Stimulated activated naive CD8-positive, alpha-beta T cell treated with anti-CD3 and anti-CD28 coated beads, Interleukin-15, Interleukin-2, amounts not matched to agents 100 ng/mL and 50 ng/mL, for 24 hours (primary cell): ENCODE results near the gene CCDC121.
A peak's percentile ranks its signal among the peaks of the same experiment; 100 is the strongest.

Experiments used
- H3K27ac Mint-ChIP-seq: one replicate; pipeline ENCODE4 v1.8.0; 2021; ENCODE audit warnings: mild to moderate bottlenecking, mixed read lengths
- H3K27me3 Mint-ChIP-seq: one replicate; pipeline ENCODE4 v1.8.0; 2021; ENCODE audit warnings: mixed read lengths
- H3K36me3 Mint-ChIP-seq: one replicate; pipeline ENCODE4 v1.8.0; 2021; ENCODE audit warnings: low read depth, mixed read lengths
- H3K4me1 Mint-ChIP-seq: one replicate; pipeline ENCODE4 v1.8.0; 2021; ENCODE audit warnings: low read depth, mixed read lengths
- H3K4me3 Mint-ChIP-seq: one replicate; pipeline ENCODE4 v1.8.0; 2021; ENCODE audit warnings: mild to moderate bottlenecking, mixed read lengths
- H3K9me3 Mint-ChIP-seq: one replicate; pipeline ENCODE4 v1.8.0; 2021; ENCODE audit warnings: mixed read lengths

The CCDC121 gene, protein sequence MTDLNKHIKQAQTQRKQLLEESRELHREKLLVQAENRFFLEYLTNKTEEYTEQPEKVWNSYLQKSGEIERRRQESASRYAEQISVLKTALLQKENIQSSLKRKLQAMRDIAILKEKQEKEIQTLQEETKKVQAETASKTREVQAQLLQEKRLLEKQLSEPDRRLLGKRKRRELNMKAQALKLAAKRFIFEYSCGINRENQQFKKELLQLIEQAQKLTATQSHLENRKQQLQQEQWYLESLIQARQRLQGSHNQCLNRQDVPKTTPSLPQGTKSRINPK

DNA sequence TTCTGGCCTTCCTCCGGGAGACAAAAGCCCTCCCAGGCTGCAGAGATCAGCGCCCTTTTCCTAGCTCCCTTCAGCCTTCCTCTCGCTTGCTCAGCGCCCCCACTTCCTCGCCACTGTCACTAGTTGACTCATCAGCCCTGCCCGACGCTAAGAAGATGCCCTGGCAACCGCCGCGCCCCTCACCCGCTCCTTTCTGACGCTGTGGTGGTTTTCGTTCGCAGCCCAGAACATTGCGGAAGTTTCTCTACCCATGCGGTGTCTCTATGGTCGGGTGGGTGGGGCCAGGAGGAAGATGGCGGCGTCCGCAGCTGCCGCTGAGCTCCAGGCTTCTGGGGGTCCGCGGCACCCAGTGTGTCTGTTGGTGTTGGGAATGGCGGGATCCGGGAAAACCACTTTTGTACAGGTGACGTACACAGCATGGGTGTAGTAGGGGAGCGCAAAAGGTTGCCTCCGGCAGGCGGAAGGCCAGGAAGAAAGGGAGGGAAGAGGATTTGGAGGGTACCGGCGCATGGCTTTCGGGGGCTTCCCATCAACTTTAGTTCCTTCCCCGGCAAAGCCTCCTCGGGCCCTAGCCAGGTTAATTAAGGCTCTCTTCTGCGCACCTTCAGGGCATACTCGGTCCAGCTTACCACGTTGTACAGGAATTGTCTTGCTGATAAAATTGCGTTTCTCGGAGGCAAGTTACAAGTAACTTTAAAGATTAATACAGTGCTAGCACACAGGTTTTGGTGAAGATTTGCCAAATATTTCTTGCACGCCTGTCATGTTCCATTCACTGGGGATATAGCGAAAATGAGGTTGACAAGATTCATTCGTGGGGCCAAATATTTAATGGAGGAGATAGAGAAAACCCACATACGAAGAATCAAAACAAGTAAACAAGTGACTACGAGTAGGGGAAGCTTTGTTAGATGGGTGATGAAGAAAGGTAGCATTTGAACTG, at the start of gene CCDC121, which contains the start of gene GPN1:
Gene CCDC121 (minus strand): TSS at position 246 of the 943 bp plus-strand sequence. CDS start 1,213 bp downstream, outside the sequence.
Gene GPN1 (plus strand): TSS at position 284 of the 943 bp plus-strand sequence. CDS start 9 bp downstream, at position 293.
- peaks cover 47% of the 10 kb centered on the region for H3K36me3 Mint-ChIP-seq
- peaks cover 9% of the 10 kb centered on the region for H3K4me1 Mint-ChIP-seq
- no peak within 1 kb of the TSS for H3K27ac Mint-ChIP-seq
- H3K27me3 Mint-ChIP-seq, result no peaks in the 10 kb centered on the region
- H3K9me3 Mint-ChIP-seq, result no peaks in the 10 kb centered on the region
- H3K4me3 Mint-ChIP-seq, result no peak within 1 kb of the TSS

DNA sequence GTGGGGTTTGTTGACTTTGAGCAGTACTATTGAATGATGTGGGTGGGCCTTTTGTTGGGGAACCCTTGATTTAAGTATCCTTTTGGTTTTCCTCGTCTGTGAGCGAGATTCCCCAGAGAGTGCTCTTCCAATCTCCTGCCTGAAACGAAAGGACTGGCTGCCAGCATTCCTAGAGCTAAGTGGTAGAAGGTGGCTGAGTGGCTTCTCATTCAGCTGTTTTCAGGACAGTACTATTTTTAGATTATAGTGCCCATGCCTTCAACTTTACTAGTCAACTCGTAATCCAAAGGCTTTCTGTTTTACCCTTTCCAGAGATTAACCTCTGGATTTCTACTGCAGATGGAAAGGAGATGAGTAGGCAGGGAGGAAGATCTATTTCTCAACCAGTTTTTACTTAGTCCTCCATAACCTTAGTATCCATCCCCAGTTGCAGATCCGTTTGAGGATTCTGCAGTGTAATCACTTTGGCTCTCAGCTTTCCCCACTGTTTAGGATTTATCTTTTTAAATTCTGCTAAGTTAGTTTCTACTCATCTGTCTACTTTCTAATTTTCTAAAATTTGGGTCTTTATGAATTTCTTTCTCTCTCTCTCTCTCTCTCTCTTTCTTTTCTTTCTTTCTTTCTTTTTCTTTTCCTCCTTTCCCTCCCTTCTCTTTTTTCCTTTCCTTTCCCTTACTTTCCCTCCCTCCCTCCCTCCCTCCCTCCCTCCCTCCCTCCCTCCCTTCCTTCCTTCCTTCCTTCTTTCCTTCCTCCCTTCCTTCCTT, 44.1 kb upstream of the CCDC121 start:
- no peak overlapping the region for H3K4me3 Mint-ChIP-seq
- no peak overlapping the region for H3K27ac Mint-ChIP-seq
- no peaks in the 10 kb centered on the region for H3K27me3 Mint-ChIP-seq
- H3K4me1 Mint-ChIP-seq, result peaks cover 9% of the 10 kb centered on the region
- H3K9me3 Mint-ChIP-seq, result no peaks in the 10 kb centered on the region
- H3K36me3 Mint-ChIP-seq, result peaks cover 51% of the 10 kb centered on the region

DNA sequence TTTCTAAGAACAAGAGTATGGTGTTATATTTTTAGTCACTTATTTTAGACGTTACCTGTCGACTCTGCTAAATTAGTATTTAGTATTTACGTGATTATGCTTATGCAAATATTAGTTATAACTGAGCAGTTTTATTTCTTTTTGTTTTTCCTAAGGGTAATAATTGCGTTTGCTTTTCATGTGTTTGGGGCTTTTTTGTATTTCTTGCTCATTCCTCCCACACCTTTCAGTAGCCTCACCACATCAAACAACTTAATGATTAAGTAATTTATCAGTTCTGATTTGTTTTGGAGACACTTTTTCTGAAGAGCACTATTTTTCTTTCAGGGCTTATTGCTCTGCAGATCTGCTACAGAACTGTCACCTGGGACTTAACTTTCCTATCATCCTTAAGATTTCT, 42.4 kb upstream of the CCDC121 start:
- H3K27me3 Mint-ChIP-seq, result no peaks in the 10 kb centered on the region
- peaks cover 19% of the 10 kb centered on the region for H3K4me1 Mint-ChIP-seq
- peaks cover 55% of the 10 kb centered on the region for H3K36me3 Mint-ChIP-seq
- no peak overlapping the region for H3K27ac Mint-ChIP-seq
- no peaks in the 10 kb centered on the region for H3K9me3 Mint-ChIP-seq
- no peak overlapping the region for H3K4me3 Mint-ChIP-seq

DNA sequence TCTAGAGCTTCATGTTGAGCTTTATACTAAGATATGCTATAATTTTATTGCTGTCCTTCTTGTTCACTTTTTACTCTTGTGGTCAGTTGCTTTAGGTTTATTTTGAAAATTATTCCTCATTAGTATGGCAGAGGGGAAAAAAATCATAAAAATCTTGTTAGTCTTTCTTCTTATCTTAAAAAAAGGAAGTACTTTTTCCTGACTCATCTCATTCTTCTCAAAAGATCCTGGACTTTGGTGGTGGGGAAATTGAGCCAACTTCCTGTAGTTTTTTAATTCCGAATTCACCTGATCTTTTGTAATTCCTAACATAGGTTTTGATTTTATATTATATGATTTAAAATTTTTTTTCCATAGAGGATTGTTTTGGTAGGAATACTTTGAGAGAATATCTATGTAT, 38.6 kb upstream of the CCDC121 start:
- H3K4me1 Mint-ChIP-seq, result peaks cover 48% of the 10 kb centered on the region
- no peak overlapping the region for H3K4me3 Mint-ChIP-seq
- H3K9me3 Mint-ChIP-seq, result no peaks in the 10 kb centered on the region
- H3K36me3 Mint-ChIP-seq, result peaks cover 41% of the 10 kb centered on the region
- H3K27me3 Mint-ChIP-seq, result no peaks in the 10 kb centered on the region
- H3K27ac Mint-ChIP-seq, result no peak overlapping the region

DNA sequence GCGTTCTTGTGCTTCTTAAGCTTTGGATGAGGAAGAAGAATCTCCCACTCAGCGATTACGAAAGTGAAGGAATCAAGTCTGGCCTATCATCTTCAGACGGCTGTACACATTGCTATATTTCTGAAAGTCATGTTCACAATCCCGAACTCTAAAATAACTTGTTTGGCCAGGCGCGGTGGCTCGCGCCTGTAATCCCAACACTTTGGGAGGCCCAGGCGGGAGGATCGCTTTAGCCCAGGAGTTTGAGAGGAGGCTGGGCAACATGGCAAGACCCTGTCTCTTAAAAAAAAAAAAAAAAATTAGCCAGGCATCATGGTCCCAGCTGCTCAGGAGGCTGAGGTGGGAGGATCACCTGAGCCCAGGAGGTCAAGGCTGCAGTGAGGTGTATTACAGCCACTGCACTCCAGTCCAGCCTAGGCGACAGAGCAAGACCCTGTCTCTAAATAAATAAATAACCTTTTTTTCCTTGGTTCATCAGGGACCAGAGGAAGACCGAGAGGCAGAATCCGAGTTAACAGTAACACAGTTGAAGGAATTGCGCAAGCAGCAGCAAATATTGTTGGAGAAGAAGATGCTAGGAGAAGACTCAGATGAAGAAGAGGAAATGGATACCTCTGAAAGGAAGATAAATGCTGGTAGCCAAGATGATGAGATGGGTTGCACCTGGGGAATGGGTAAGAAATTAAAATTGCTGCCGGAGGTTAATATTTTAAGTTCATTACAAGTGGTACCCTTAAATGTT, 36.0 kb upstream of the CCDC121 start:
- Mint-ChIP-seq H3K27ac (peak overlapping the region; percentile 78), H3K27me3 (no peaks in the 10 kb centered on the region), H3K36me3 (peaks cover 46% of the 10 kb centered on the region), H3K9me3 (no peaks in the 10 kb centered on the region), H3K4me1 (peaks cover 51% of the 10 kb centered on the region), H3K4me3 (peak overlapping the region; percentile 99)

DNA sequence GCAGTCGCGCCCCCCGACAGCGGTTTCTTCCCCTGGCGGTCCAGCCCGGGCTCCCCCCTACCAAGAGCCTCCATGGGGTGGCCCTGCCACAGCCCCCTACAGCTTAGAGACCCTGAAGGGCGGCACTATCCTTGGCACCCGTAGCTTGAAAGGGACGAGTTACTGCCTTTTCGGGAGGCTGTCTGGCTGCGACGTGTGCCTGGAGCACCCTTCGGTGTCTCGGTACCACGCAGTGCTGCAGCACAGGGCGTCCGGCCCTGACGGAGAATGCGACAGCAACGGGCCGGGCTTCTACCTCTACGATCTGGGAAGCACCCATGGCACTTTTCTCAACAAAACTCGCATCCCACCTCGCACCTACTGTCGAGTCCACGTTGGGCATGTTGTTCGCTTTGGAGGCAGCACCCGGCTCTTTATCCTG, 35.4 kb upstream of the CCDC121 start:
- peak overlapping the region; percentile 99 for H3K4me3 Mint-ChIP-seq
- no peaks in the 10 kb centered on the region for H3K27me3 Mint-ChIP-seq
- H3K27ac Mint-ChIP-seq, result peak overlapping the region; percentile 99
- H3K4me1 Mint-ChIP-seq, result peaks cover 54% of the 10 kb centered on the region
- peaks cover 49% of the 10 kb centered on the region for H3K36me3 Mint-ChIP-seq
- no peaks in the 10 kb centered on the region for H3K9me3 Mint-ChIP-seq

DNA sequence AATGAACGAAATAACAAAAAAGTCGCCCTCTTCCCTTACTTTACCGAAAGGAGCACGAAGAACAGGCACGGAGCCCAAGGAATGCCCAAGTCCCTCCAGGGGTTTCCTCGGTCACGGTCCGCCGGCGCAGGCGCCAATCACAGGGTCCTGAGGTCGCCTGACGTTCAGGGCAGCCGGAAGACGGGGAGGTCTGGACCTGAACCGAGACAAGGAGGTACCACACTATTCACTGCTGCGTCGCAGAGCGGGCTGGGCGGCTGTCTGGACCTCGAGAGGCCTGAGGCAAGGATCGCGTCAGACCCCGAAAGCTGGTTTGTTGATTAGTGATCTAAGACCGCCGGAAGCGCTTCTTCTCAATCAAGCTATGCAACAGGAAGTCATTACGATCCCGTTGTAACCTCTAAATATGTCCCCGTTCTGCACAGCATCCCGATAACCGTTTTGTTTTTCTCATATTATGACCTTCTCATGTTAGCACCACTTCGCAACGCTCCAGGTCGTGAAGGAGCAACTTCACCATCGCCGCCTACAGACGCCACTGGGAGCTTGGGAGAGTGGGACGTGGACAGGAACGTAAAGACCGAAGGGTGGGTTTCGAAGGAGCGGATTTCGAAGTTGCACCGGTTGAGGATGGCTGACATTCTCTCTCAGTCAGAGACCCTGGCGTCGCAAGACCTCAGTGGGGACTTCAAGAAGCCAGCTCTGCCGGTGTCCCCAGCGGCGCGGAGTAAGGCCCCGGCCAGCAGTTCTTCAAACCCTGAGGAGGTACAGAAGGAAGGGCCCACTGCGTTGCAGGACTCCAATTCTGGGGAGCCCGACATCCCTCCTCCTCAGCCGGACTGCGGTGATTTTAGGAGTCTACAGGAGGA, 34.7 kb upstream of the CCDC121 start, which contains the start of the genes SLC4A1AP and SUPT7L:
Gene SLC4A1AP (plus strand): TSS at position 605 of the 869 bp plus-strand sequence. CDS start 26 bp downstream, at position 631.
Gene SUPT7L (minus strand): TSS at position 330 of the 869 bp plus-strand sequence. CDS start 1,422 bp downstream, outside the sequence.
- peaks cover 46% of the 10 kb centered on the region for H3K36me3 Mint-ChIP-seq
- H3K4me1 Mint-ChIP-seq, result peaks cover 54% of the 10 kb centered on the region
- peak within 1 kb of the TSS; percentile 99 for H3K27ac Mint-ChIP-seq
- peak within 1 kb of the TSS; percentile 99 for H3K4me3 Mint-ChIP-seq
- no peaks in the 10 kb centered on the region for H3K27me3 Mint-ChIP-seq
- H3K9me3 Mint-ChIP-seq, result no peaks in the 10 kb centered on the region

DNA sequence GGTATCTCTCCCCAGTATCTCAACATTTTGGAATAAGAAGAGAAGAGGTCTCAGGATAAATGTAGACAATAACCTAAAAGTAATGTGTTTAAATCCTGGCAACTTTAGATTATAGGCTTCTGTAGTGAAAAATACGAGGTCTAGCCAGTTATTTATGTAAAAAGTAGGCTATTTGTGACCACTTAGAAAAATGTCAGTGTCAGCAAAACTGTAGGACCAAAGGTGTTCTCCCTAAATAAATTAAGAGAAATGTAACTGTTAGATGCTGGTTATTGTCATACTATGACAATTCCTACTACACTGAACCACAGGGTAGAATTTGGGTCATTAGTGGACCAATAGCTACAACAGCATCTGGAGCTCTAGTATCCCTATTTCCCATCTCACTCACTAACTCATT, 32.6 kb upstream of the CCDC121 start:
- H3K4me3 Mint-ChIP-seq, result peak overlapping the region; percentile 28

DNA sequence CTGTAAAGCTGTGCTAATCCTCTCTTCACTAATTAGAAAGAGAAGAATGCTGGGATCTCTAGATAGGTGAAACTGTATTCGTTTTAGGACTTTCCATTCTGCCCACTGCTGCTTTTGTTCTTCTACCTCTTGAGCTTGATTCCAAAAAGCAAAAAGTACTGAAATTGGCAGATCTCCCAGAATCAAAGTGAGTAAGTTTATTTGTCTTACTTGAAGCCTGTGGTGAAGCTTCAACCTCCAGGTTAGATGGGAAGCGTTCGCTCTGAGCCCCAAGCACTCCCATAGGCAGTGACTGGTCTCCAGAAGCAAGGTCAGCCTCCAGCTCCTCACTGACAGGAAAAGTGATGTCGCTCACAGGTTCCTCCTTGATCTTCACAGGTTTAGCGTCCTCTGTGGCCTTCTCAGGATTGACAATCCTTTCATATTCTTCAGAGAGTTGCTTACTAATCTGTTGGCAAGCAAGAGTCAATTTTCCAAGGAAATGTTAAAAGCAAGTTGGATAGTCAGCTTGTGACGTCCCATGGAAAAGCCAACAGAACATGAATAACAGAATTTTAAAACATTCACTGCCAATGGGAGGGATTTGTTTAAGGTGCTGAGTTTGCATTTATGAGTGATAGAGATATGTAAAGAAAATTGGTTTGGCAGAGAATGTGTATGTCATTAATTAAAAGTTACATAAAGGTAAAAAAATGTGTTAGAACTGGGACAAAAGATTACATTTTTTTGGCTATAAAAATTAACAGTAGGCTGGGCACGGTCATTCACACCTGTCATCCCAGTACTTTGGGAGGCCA, 26.5 kb upstream of the CCDC121 start:
- H3K36me3 Mint-ChIP-seq, result peaks cover 68% of the 10 kb centered on the region
- no peak overlapping the region for H3K4me3 Mint-ChIP-seq
- peaks cover 27% of the 10 kb centered on the region for H3K4me1 Mint-ChIP-seq
- no peaks in the 10 kb centered on the region for H3K9me3 Mint-ChIP-seq
- no peak overlapping the region for H3K27ac Mint-ChIP-seq
- no peaks in the 10 kb centered on the region for H3K27me3 Mint-ChIP-seq

More for the DNA sequence above, 32.6 kb upstream of the CCDC121 start:
- peaks cover 46% of the 10 kb centered on the region for H3K4me1 Mint-ChIP-seq
- H3K36me3 Mint-ChIP-seq, result peaks cover 45% of the 10 kb centered on the region
- no peak overlapping the region for H3K27ac Mint-ChIP-seq
- H3K27me3 Mint-ChIP-seq, result no peaks in the 10 kb centered on the region
- H3K9me3 Mint-ChIP-seq, result no peaks in the 10 kb centered on the region

DNA sequence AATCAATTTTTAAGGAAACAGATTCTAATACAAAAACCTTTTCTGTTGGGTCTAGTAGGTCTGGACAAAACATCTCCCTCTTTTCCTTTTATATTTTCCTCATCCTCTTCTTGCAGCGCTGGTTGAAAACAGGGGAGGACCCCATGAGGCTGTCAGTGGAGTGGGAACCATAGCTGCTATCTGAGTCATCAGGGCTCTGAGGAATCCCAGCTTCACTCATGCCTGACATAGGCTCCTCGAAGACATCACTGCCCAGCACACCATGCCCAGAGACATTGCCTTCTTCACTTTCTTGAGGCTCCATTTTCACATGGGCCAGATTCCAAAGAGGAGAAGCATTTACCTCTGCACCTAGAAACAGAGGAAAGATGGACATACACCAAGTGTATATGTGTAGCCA, 24.6 kb upstream of the CCDC121 start:
- no peak overlapping the region for H3K4me3 Mint-ChIP-seq
- peaks cover 22% of the 10 kb centered on the region for H3K4me1 Mint-ChIP-seq
- H3K27me3 Mint-ChIP-seq, result no peaks in the 10 kb centered on the region
- peak overlapping the region; percentile 57 for H3K27ac Mint-ChIP-seq
- H3K36me3 Mint-ChIP-seq, result peaks cover 71% of the 10 kb centered on the region
- H3K9me3 Mint-ChIP-seq, result no peaks in the 10 kb centered on the region

DNA sequence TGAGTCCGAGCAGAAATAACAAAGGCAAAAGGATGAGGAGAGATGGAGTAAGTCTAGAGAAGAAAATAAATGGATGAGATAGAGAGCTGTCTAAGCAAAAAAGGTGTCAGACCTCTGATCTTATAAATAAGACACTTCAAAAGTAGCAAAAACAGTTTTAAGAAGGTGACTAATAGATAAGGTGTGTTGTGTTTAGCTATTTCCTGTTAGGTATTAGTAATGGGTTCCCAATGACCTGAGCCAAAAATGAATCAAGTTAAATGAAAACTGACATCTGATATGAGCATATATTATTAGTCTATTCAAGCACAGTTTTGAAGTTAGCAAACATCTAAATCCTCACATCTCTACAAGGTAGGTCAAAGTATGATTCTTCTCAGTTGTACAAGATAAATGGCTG, 24.0 kb upstream of the CCDC121 start:
- Mint-ChIP-seq H3K4me3 (no peak overlapping the region), H3K9me3 (no peaks in the 10 kb centered on the region), H3K27ac (peak overlapping the region; percentile 51), H3K36me3 (peaks cover 77% of the 10 kb centered on the region), H3K4me1 (peaks cover 22% of the 10 kb centered on the region), H3K27me3 (no peaks in the 10 kb centered on the region)

DNA sequence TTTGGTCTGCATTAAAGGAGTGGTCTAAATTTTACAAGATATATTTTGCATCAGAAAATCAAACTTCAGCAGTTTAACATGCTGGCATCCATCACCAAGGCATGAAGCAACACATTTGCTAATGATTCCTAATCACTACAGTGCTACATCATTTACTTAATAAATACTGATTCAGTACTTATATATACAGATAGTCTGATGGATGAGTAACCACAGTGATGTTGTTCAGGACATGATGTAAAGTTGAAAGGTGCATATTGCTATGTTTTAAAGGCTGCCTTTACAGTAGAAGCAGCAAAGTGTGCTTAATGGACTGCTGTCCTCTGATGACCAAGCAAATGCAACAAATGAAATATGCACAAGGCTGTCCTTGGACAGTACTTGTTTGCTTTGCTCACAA, 23.5 kb upstream of the CCDC121 start:
- Mint-ChIP-seq H3K9me3 (no peaks in the 10 kb centered on the region), H3K27me3 (no peaks in the 10 kb centered on the region), H3K36me3 (peaks cover 81% of the 10 kb centered on the region), H3K27ac (peak overlapping the region; percentile 51), H3K4me1 (peaks cover 22% of the 10 kb centered on the region), H3K4me3 (no peak overlapping the region)
